Stomach (tissue), 9 donors: ENCODE data around the gene GJA10. TPM values are rescaled to one million over a fixed set of nuclear protein-coding genes. Genes with fewer than 3 reads are reported as not detected.

Experiments
- DNase-seq, 2 donors: peaks; one replicate each; pipeline versions ENCODE4 v3.0.0 to v3.0.0-alpha.2; 2013 to 2019
- H3K27ac ChIP-seq, 5 donors: fragments of 200-600 bp in 4 of 5; sonication (generic) in 4 of 5; one replicate each; pipeline ENCODE4 v1.5.1; 2013 to 2019; ENCODE audit warnings: mild to moderate bottlenecking in 1 of 5, moderate library complexity in 1 of 5
- H3K27me3 ChIP-seq, 3 donors: fragments of 200-600 bp; sonication (generic); one replicate each; pipeline ENCODE4 v1.5.1; 2017 to 2019; ENCODE audit warnings: mixed run types in 1 of 3
- H3K36me3 ChIP-seq, 4 donors: fragments of 200-600 bp; sonication (generic); 1 replicate in 3 of 4; 2 replicates in 1 of 4; pipeline ENCODE4 v1.5.1; 2016 to 2019
- H3K4me1 ChIP-seq, 4 donors: fragments of 200-600 bp; sonication (generic); one replicate each; pipeline ENCODE4 v1.5.1; 2016 to 2019
- H3K4me3 ChIP-seq, 4 donors: fragments of 200-600 bp; sonication (generic) in 3 of 4; one replicate each; pipeline ENCODE4 v1.5.1; 2016 to 2019; ENCODE audit warnings: mild to moderate bottlenecking in 1 of 4
- H3K9me3 ChIP-seq, 4 donors: fragments of 200-600 bp; sonication (generic); one replicate each; pipeline ENCODE4 v1.5.1; 2016 to 2019
- EP300 ChIP-seq: sonication (generic); formaldehyde crosslinking; IDR thresholded peaks from one replicate; pipeline ENCODE4 v1.6.1; 2017; ENCODE audit warnings: antibody characterized with exemption
- POLR2A ChIP-seq, 4 donors: fragments of 450-650 bp; IDR thresholded peaks; one replicate each; pipeline ENCODE4 v1.6.1; 2016; ENCODE audit warnings: antibody characterized with exemption in 4 of 4, control low read depth in 2 of 4, mild to moderate bottlenecking in 1 of 4, moderate library complexity in 1 of 4
- POLR2AphosphoS5 ChIP-seq, 3 donors: sonication (generic); formaldehyde crosslinking; IDR thresholded peaks; one replicate each; pipeline ENCODE4 v1.6.1; 2016; ENCODE audit warnings: antibody characterized with exemption in 3 of 3
- WGBS, 5 donors: extraction: QIAGEN DNeasy Blood & Tissue Kit in 3 of 5; methylation state at CpG; one replicate each; pipeline versions ENCODE4 v1.1.5 to v1.1.7; 2013 to 2018; 5-methylcytosine and 5-hydroxymethylcytosine counted together
- intact Hi-C: fragments of 100-400 bp; cut with DNase I; formaldehyde crosslinking; loops from one replicate; pipeline ENCODE4 v1.15.1; 2023; ENCODE audit warnings: low total_unique reads
- polyA plus RNA-seq, 3 donors: library from polyadenylated mRNA; stranded (reverse); fragments of 200-250 nt; gene quantifications; one replicate each; pipeline ENCODE4 v1.2.3, GENCODE V29; 2013
- small RNA-seq, 4 donors: library from RNA; depleted of rRNA; stranded (forward); fragments of <200 nt; gene quantifications; one replicate each; pipeline ENCODE3, GENCODE V24; 2016
- total RNA-seq, 5 donors: library from RNA; depleted of rRNA; stranded (reverse); fragments of >200 nt; gene quantifications; one replicate each; pipeline versions ENCODE4 v1.1.0 to v1.2.3, GENCODE V29; 2014 to 2016
- TF ChIP-seq, protein P1 (sequence below), 7 experiments: fragments of 450-650 bp in 4 of 7; fragments of 200-600 bp in 3 of 7; sonication (generic) in 3 of 7; IDR thresholded peaks; one replicate each; pipeline ENCODE4 v1.5.1; 2016 to 2019; ENCODE audit warnings: antibody characterized with exemption in 7 of 7, control low read depth in 2 of 7, mild to moderate bottlenecking in 1 of 7
- donor health status: healthy with polysubstance abuse.
- donor health status: Bipolar disorder and iron deficiency.
- donor health status: healthy.

The GJA10 gene
- total and polyA plus RNA-seq, 8 donors = not detected

DNA sequence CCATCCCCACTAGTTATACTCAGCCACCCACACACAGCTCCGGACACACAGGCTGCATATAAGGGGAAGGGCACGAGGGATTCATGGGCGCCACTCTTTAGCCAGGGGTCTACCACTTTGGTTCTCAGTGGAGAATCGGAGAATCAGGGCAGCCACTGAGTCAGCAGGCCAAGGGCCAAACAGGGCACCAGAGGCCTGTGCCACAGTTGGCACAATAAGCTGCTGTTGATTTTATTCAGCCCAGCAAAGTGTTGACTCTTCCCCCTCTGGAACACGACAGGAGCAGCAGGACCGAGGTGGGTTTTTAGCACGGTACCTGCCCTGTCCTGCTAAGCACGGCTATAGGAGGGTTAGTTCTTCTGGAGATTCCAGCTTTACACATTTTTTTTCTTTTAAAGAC lies 48.3 kb downstream of the GJA10 start:
- intact Hi-C loops = no loop called here
- Histone ChIP-seq H3K4me3 (no peak overlapping the region), H3K36me3 (no peaks in the 10 kb centered on the region), H3K27ac (no peak overlapping the region), H3K27me3 (no peaks in the 10 kb centered on the region), H3K9me3 (no peaks in the 10 kb centered on the region), H3K4me1 (peaks cover 0 to 29% (median 15%) of the 10 kb centered on the region in 4 donors)
- WGBS, 5 donors = 86 to 94% (median 91%) methylated on average over 7 to 8 of the region's 8 CpGs
- no peak for DNase-seq
- TF ChIP-seq POLR2AphosphoS5 (IDR thresholded peaks at IDR 0.05) (no peak), EP300 (no peak), POLR2A (IDR thresholded peaks at IDR 0.05) (no peak)
- TF ChIP-seq, protein P1, sequence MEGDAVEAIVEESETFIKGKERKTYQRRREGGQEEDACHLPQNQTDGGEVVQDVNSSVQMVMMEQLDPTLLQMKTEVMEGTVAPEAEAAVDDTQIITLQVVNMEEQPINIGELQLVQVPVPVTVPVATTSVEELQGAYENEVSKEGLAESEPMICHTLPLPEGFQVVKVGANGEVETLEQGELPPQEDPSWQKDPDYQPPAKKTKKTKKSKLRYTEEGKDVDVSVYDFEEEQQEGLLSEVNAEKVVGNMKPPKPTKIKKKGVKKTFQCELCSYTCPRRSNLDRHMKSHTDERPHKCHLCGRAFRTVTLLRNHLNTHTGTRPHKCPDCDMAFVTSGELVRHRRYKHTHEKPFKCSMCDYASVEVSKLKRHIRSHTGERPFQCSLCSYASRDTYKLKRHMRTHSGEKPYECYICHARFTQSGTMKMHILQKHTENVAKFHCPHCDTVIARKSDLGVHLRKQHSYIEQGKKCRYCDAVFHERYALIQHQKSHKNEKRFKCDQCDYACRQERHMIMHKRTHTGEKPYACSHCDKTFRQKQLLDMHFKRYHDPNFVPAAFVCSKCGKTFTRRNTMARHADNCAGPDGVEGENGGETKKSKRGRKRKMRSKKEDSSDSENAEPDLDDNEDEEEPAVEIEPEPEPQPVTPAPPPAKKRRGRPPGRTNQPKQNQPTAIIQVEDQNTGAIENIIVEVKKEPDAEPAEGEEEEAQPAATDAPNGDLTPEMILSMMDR (IDR thresholded peaks at IDR 0.05) = no peak

DNA sequence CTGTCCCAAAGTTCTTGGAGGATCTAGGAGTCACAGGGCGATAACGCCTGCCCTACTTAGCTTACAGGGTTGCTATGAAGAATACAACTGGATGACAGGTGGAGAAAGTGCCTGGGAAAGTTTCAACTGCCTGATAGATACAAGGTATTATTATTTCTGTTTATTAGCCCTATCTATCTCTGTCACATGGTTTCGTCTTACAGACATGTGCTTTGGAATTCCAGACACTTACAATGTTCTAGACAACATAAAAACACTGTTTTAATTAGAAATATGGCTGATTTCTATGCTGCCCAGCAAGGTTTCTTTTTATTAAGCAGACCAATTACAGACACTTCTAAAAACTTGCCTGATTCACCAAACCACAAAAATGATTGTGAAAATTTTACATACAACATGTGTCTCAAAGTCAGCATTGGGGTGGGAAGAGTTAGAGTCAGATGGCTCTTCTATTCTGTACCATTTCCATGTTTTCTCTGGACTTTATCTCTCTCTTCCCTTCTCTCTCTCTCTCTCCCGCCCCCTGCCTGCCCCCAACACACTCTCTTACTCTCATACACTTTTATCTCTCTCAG lies 50.0 kb downstream of the GJA10 start:
- intact Hi-C loops = no loop called here
- H3K9me3 ChIP-seq = no peaks in the 10 kb centered on the region
- H3K27ac ChIP-seq = no peak overlapping the region
- H3K4me3 ChIP-seq = no peak overlapping the region
- TF ChIP-seq POLR2A (IDR thresholded peaks at IDR 0.05) = no peak
- TF ChIP-seq, protein P1 (IDR thresholded peaks at IDR 0.05) = no peak
- TF ChIP-seq EP300 = no peak
- TF ChIP-seq POLR2AphosphoS5 (IDR thresholded peaks at IDR 0.05) = no peak
- no peaks in the 10 kb centered on the region for H3K27me3 ChIP-seq
- peaks cover 0 to 29% (median 15%) of the 10 kb centered on the region in 4 donors for H3K4me1 ChIP-seq
- DNase-seq = no peak
- 88 to 95% (median 91%) methylated on average over 4 of the region's 4 CpGs for WGBS, 5 donors
- no peaks in the 10 kb centered on the region for H3K36me3 ChIP-seq

DNA sequence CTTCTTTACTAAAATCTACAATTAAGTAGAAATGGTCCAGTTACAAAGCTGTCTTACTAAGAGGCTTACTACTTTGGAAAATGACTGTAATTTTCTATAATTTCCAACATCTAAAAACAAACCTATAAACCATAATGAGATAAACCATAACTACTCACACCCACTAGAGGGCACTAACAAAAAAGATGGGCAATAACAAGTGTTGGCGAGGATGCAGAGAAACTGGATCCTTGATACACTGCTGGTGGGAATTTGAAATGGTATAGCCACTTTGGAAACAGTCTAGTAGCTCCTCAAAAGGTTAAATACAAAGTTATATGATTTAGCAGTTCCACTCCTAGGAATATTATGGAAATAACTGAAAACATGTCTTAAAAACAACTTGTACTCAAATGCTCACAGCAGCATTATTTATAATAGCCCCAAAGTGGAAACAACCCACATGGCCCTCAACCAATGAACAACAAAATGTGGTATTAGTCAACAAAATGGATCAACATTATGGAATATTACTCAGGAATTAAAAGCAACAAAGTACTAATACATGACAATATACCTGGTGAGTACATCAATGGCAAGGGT lies 50.6 kb downstream of the GJA10 start:
- Histone ChIP-seq H3K9me3 (no peaks in the 10 kb centered on the region), H3K36me3 (no peaks in the 10 kb centered on the region), H3K4me1 (peaks cover 0 to 29% (median 15%) of the 10 kb centered on the region in 4 donors), H3K4me3 (no peak overlapping the region), H3K27me3 (no peaks in the 10 kb centered on the region), H3K27ac (no peak overlapping the region)
- DNase-seq = no peak
- TF ChIP-seq POLR2AphosphoS5 (IDR thresholded peaks at IDR 0.05) = no peak
- no peak for TF ChIP-seq EP300
- TF ChIP-seq POLR2A (IDR thresholded peaks at IDR 0.05) = no peak
- TF ChIP-seq, protein P1 (IDR thresholded peaks at IDR 0.05) = no peak
- 85 to 93% (median 89%) methylated on average over 1 of the region's 1 CpG for WGBS, 5 donors
- intact Hi-C loops = no loop called here

Small RNA genes within 50 kb of the gene (small RNA-seq; reads per million reads assigned to genes)
- gene RF00019 = 0 reads per million in 4 donors

Other genes starting within 250 kb of the GJA10 start
- gene MDN1, start 74.7 kb upstream of the GJA10 start, total RNA-seq = 10 to 100 TPM; 12.3 to 69.2 (median 28.3) TPM
- gene MDN1, start 74.7 kb upstream of the GJA10 start, polyA plus RNA-seq = 10 to 100 TPM in 1 of 3 donors, 1 to 10 TPM in 2; 5.5 to 19.5 (median 9.9) TPM
- 10 to 100 TPM in 4 of 5 donors, 1 to 10 TPM in 1; 4.3 to 35.3 (median 20.2) TPM for gene CASP8AP2, start 64.6 kb upstream of the GJA10 start, total RNA-seq
- gene CASP8AP2, start 64.6 kb upstream of the GJA10 start, polyA plus RNA-seq = 1 to 10 TPM; 3.1 to 6.6 (median 4.9) TPM